EL (cell line): ENCODE data around the gene GPR89A.

Source experiments
- DNase-seq: peaks from one replicate; pipeline ENCODE4 v3.0.0-alpha.2; 2016

The GPR89A gene

DNA sequence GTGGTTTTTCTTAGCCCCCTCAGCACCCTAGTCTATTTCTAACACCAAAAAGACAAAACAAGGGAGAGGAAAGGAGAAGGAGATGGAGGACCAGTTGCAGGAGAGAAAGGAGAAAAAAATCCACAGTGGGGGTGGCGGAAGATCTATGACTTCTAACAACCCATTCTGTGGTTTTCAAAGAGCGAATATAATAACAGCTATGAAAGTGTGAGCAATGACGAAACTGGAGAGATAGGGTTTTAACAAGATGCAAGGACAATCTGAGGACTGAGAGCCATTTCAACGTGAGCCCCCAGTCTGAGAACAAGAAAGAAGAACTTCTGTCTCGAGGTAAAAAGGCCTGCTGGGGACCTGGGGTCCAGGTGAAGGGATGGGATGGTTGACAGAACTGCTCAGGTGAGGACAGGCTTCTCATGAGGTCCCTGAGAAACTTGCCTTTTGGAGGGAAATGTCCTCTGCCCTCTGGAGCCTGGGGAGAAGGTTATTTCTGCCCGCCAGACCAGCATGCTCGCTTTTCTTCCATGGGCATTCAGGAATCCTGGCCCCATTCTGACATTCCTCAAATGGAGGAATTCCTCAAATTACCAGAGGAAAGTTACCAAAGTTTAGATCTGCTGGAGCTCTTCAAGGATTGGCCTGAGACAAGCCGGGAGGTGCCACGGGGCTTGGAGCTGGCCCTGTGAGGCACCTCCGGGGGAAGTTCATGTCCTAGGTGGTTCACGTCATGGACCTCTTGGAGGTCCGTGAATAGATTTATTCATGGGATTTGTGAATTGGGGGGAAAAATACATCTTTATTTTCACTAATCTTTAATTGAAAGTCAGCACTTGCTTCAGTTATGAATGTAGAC lies 111.7 kb downstream of the GPR89A start, which contains the start of gene CD160:
TSS of gene CD160 (plus strand) at position 270 of the 850 bp plus-strand sequence. CDS start 8,829 bp downstream, outside the sequence.
- no peak for DNase-seq
